ENCODE data around the gene APEX1.
"Not testable (repeated sequence)": the region's sequence is repeated elsewhere in the genome, so short reads cannot be mapped to it uniquely, and the experiment has no call there.

The APEX1 gene

DNA sequence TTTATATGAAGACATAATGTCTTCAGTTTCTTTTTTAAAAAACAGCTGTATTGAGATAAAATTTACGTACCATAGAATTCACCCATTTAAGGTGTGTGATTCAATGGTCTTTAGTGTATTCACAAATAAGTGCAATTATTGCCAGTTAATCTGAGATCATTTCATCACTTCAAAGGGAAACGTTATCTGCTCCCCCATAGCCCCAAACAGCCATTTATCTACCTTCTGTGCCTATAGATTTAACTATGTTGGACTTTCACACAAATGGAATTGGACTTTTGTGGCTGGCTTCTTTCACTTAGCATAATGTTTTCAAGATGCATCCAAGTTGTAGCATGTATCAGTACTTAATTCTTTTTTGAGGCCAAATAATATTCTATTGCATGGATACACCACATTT is 23.9 kb downstream of the APEX1 start:
- DNase-seq, result no peak

DNA sequence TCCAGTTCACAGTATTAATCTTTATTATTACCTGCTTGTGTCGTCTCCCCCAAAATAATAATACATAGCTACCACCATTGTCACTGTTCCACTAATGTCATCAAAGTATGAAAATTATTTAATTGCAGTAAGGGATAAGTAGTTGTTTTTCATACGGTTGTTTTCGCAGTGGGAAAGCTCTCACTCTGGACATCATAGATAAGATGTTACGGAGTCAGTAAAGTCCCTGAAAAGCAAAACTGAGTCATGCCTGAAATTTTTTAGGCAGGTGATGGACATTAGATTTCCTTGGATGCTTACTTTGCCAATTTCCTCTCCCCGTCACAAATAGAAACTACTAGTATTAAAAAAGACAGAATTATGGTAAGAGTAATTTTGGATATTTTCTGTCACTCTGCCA is 27.4 kb downstream of the APEX1 start:
- DNase-seq, result no peak

DNA sequence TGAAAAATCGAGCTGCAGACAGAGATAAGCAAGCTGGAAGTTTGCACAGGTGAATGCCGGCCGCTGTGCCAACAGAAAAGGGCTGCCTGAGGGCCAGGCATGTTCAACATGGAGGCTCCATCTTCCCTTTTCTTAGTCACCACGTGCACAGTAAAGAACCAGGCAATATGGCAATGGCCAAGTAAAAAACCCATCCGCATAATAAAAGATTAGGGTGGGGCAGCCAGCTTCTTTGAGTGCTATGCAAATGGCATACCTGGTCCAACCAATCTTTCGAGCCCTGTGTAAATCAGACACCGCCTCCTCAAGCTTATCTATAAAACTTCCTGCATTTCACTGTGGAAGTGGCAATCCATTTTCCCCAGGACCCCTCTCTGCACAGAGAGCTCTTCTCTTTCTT is 30.9 kb downstream of the APEX1 start:
- DNase-seq, result no peak

- no peak for DNase-seq
Measured at GRCh38 chr14:20486684-20487395, 31.8 kb downstream of the APEX1 start.

- no peak for DNase-seq
Measured at GRCh38 chr14:20487396-20487725, 32.3 kb downstream of the APEX1 start.

- DNase-seq, result no peak
Measured at GRCh38 chr14:20489093-20489994, 34.3 kb downstream of the APEX1 start.

DNA sequence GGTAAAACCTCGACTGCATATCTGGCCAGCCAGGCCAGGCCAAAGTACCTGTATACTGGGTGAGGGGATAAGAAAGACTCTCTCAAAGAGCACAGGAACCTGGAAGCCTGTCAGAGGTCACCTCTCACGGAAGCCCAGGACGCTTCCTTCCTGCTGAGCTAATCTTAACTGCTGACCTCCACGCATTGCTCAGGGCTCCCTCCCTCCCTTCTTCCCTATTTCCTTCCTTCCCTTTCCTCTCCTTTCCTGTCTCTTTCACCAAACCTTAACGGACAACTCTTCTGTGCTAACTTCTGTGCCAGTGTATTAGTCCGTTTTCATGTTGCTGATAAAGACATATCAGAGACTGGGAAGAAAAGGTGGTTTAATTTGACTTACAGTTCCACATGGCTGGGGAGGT is 35.5 kb downstream of the APEX1 start:
- no peak for DNase-seq

DNA sequence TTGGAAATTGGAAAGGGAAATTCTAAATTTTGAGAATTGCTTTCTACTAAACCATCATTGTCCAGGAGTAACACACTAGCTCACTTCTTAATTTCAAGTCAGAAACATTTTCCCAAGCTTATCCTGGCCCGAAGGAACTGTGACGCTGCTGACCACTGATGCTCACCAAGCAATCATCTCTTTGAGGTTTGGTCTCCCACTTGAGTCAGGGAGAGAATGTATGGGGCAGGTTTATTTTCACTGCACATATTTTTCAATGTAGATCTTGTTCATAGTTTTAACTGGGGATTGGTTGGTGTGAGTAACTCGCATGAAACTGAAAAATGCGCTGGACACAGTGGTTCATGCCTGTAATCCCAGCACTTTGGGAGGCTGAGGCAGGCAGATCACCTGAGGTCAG is 37.5 kb downstream of the APEX1 start:
- DNase-seq, result no peak

DNA sequence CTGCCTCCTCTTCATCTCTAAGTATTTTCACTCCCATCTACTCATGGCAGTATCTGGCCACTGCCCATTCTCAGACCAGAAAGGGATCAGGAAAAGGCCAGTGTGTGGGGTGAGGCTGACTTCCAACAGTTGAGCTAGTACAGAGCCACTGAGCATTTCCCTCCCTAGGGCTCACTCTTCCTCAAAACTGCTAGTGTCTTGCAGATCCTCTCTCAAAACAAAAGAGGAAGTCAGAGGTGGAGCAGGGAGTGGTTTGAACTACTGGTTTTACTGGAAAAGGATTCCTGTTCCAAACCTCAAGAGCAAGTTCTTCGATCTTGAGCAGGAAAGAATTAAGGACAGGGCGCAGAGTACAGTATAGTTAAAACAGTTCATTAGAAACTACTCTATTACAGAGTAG is 38.6 kb downstream of the APEX1 start:
- DNase-seq, result no peak

GRCh38 chr14:20494935-20495766 is 40.1 kb downstream of the APEX1 start:
- DNase-seq, result no peak

GRCh38 chr14:20498622-20499021 is 43.6 kb downstream of the APEX1 start:
- no peak for DNase-seq

GRCh38 chr14:20499108-20499507 is 44.1 kb downstream of the APEX1 start:
- DNase-seq, result no peak

- no peak for DNase-seq
Measured at GRCh38 chr14:20499881-20500280, 44.9 kb downstream of the APEX1 start.

GRCh38 chr14:20501346-20501745 is 46.3 kb downstream of the APEX1 start:
- no peak for DNase-seq

- DNase-seq, result no peak
Measured at GRCh38 chr14:20503898-20504297, 48.9 kb downstream of the APEX1 start.

- not testable (repeated sequence) for DNase-seq
Measured at GRCh38 chr14:20506276-20506675, 51.2 kb downstream of the APEX1 start.

DNA sequence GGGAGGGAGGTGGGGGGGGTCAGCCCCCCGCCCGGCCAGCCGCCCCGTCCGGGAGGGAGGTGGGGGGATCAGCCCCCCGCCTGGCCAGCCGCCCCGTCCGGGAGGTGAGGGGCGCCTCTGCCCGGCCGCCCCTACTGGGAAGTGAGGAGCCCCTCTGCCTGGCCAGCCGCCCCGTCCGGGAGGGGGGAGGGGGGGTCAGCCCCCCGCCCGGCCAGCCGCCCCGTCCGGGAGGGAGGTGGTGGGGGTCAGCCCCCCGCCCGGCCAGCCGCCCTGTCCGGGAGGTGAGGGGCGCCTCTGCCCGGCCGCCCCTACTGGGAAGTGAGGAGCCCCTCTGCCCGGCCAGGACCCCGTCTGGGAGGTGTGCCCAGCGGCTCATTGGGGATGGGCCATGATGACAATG is 51.7 kb downstream of the APEX1 start:
- DNase-seq, result not testable (repeated sequence)

Measured in NCI-H2081 (cell line).